Smooth muscle cell (in vitro differentiated cells): Measurements from ENCODE around the gene MGLL. TPM values are rescaled to one million over a fixed set of nuclear protein-coding genes. Genes with fewer than 3 reads are reported as not detected.
"Not testable (repeated sequence)": the region's sequence is repeated elsewhere in the genome, so short reads cannot be mapped to it uniquely, and the experiment has no call there.

Experiments
- DNase-seq: peaks from one replicate; lab custom pipeline; 2025; ENCODE audit not compliant: unreplicated experiment; lab: John Stamatoyannopoulos, UW
- H2AFZ ChIP-seq: fragments of 200-600 bp; sonication (generic); 2 replicates; pipeline ENCODE4 v1.6.0; 2016; ENCODE audit warnings: antibody characterized with exemption, low read depth, mild to moderate bottlenecking
- H3F3A ChIP-seq: fragments of 200-600 bp; sonication (generic); 2 replicates; pipeline ENCODE4 v1.6.0; 2017; ENCODE audit warnings: antibody characterized with exemption, low read depth
- H3K27ac ChIP-seq: fragments of 200-600 bp; sonication (generic); 2 replicates; pipeline ENCODE4 v1.5.1; 2016; ENCODE audit warnings: low read depth, mild to moderate bottlenecking
- H3K27me3 ChIP-seq: fragments of 200-600 bp; sonication (generic); 2 replicates; pipeline ENCODE4 v1.6.1; 2016; ENCODE audit warnings: low read depth, mild to moderate bottlenecking
- H3K36me3 ChIP-seq: fragments of 200-600 bp; sonication (generic); 2 replicates; pipeline ENCODE4 v1.5.1; 2016; ENCODE audit warnings: low read depth
- H3K4me1 ChIP-seq: fragments of 200-600 bp; sonication (generic); 2 replicates; pipeline ENCODE4 v1.5.1; 2016; ENCODE audit warnings: low read depth
- H3K4me2 ChIP-seq: fragments of 200-600 bp; sonication (generic); 2 replicates; pipeline ENCODE4 v1.6.0; 2016; ENCODE audit warnings: mild to moderate bottlenecking
- H3K4me3 ChIP-seq: fragments of 200-600 bp; sonication (generic); 2 replicates; pipeline ENCODE4 v1.5.1; 2016; ENCODE audit warnings: mild to moderate bottlenecking
- H3K79me2 ChIP-seq: fragments of 200-600 bp; sonication (generic); 2 replicates; pipeline ENCODE4 v1.6.0; 2016; ENCODE audit warnings: low read depth, mild to moderate bottlenecking
- H3K9ac ChIP-seq: fragments of 200-600 bp; sonication (generic); 2 replicates; pipeline ENCODE4 v1.6.0; 2016; ENCODE audit warnings: low read depth
- H3K9me3 ChIP-seq: fragments of 200-600 bp; sonication (generic); replicated peaks from 2 replicates; pipeline ENCODE4 v1.5.1; 2016; ENCODE audit warnings: low read depth
- H4K20me1 ChIP-seq: fragments of 200-600 bp; sonication (generic); 2 replicates; pipeline ENCODE4 v1.6.0; 2016; ENCODE audit warnings: low read depth
- CTCF ChIP-seq: fragments of 200-600 bp; sonication (generic); IDR thresholded peaks from 2 replicates; pipeline ENCODE4 v1.5.1; 2017; ENCODE audit warnings: borderline replicate concordance, mild to moderate bottlenecking, antibody characterized with exemption; ENCODE audit not compliant: insufficient read depth, poor library complexity, severe bottlenecking
- WGBS: methylation state at CpG from one replicate; pipeline ENCODE4 v1.1.7; 2016; ENCODE audit warnings: low lambda C conversion rate; 5-methylcytosine and 5-hydroxymethylcytosine counted together
- polyA plus RNA-seq: library from polyadenylated mRNA; unstranded; fragments of >200 nt; fragmentation: Nextera tagmentation; extraction: Ambion mirVana; gene quantifications from 2 replicates; pipeline ENCODE4 v1.2.1, GENCODE V29; 2016
- total RNA-seq: library from RNA; depleted of rRNA; stranded (reverse); fragments of >200 nt; gene quantifications from 2 replicates; pipeline ENCODE4 v1.2.3, GENCODE V29; 2014

MGLL gene
- total and polyA plus RNA-seq, 2 experiments from 2014 or later = 13.6 to 22.5 TPM

- Histone ChIP-seq H3K4me1 (no peaks in the 10 kb centered on the region), H4K20me1 (no peaks in the 10 kb centered on the region), H3K4me3 (no peak overlapping the region), H3K9me3 (no peaks in the 10 kb centered on the region), H3F3A (no peaks in the 10 kb centered on the region), H3K79me2 (no peaks in the 10 kb centered on the region), H3K9ac (no peak overlapping the region), H3K27ac (no peak overlapping the region), H2AFZ (no peak overlapping the region), H3K36me3 (no peaks in the 10 kb centered on the region), H3K4me2 (no peak overlapping the region), H3K27me3 (no peaks in the 10 kb centered on the region)
- no peak for TF ChIP-seq CTCF
- no peak for DNase-seq
- WGBS = 89% methylated on average over 2 of the region's 2 CpGs
Measured at GRCh38 chr3:127708837-127709236, 113.5 kb downstream of the MGLL start.

- no peak for TF ChIP-seq CTCF
- no peak overlapping the region for H3K4me2 ChIP-seq
- no peak for DNase-seq
- H3K27ac ChIP-seq = no peak overlapping the region
- WGBS = 80% methylated on average over 13 of the region's 13 CpGs
- H3F3A ChIP-seq = no peaks in the 10 kb centered on the region
- no peaks in the 10 kb centered on the region for H3K36me3 ChIP-seq
- H3K4me1 ChIP-seq = no peaks in the 10 kb centered on the region
- no peaks in the 10 kb centered on the region for H3K79me2 ChIP-seq
- H3K9me3 ChIP-seq = no peaks in the 10 kb centered on the region
- H2AFZ ChIP-seq = no peak overlapping the region
- no peaks in the 10 kb centered on the region for H3K27me3 ChIP-seq
- no peaks in the 10 kb centered on the region for H4K20me1 ChIP-seq
- H3K9ac ChIP-seq = no peak overlapping the region
- no peak overlapping the region for H3K4me3 ChIP-seq
Measured at GRCh38 chr3:127707851-127708411, 114.4 kb downstream of the MGLL start.

GRCh38 chr3:127706785-127707351 is 115.4 kb downstream of the MGLL start:
- Histone ChIP-seq H3K4me1 (no peaks in the 10 kb centered on the region), H3K4me3 (no peak overlapping the region), H3K79me2 (no peaks in the 10 kb centered on the region), H3K4me2 (no peak overlapping the region), H3K9me3 (no peaks in the 10 kb centered on the region), H3K36me3 (no peaks in the 10 kb centered on the region), H3K27ac (no peak overlapping the region), H3K9ac (no peak overlapping the region), H2AFZ (no peak overlapping the region), H3F3A (no peaks in the 10 kb centered on the region), H3K27me3 (no peaks in the 10 kb centered on the region), H4K20me1 (no peaks in the 10 kb centered on the region)
- 93% methylated on average over 16 of the region's 16 CpGs for WGBS
- DNase-seq = no peak
- no peak for TF ChIP-seq CTCF

- Histone ChIP-seq H3K27ac (no peak overlapping the region), H2AFZ (no peak overlapping the region), H3K36me3 (no peaks in the 10 kb centered on the region), H3K79me2 (no peaks in the 10 kb centered on the region), H3F3A (no peaks in the 10 kb centered on the region), H3K4me2 (no peak overlapping the region), H3K9ac (no peak overlapping the region), H4K20me1 (no peaks in the 10 kb centered on the region), H3K27me3 (no peaks in the 10 kb centered on the region), H3K4me1 (no peaks in the 10 kb centered on the region), H3K4me3 (no peak overlapping the region), H3K9me3 (no peaks in the 10 kb centered on the region)
- WGBS = 91% methylated on average over 7 of the region's 7 CpGs
- DNase-seq = no peak
- no peak for TF ChIP-seq CTCF
Measured at GRCh38 chr3:127706312-127706711, 116.0 kb downstream of the MGLL start.

- H3K4me1 ChIP-seq, H3K36me3 ChIP-seq, H4K20me1 ChIP-seq, DNase-seq, H3K4me2 ChIP-seq, H2AFZ ChIP-seq, H3K27ac ChIP-seq, H3K27me3 ChIP-seq, H3F3A ChIP-seq, H3K79me2 ChIP-seq, H3K9ac ChIP-seq, H3K4me3 ChIP-seq, H3K9me3 ChIP-seq: not testable (repeated sequence)
- WGBS = 92% methylated on average over 4 of the region's 4 CpGs
Measured at GRCh38 chr3:127704840-127705239, 117.5 kb downstream of the MGLL start.
